ENCODE data around the gene SPRED3. TPM values are rescaled to one million over a fixed set of nuclear protein-coding genes. Genes with fewer than 3 reads are reported as not detected.
"Not testable (repeated sequence)": the region's sequence is repeated elsewhere in the genome, so short reads cannot be mapped to it uniquely, and the experiment has no call there.

The SPRED3 gene
- total RNA-seq, 1 donor from 2014 or later = 8.7 TPM

DNA sequence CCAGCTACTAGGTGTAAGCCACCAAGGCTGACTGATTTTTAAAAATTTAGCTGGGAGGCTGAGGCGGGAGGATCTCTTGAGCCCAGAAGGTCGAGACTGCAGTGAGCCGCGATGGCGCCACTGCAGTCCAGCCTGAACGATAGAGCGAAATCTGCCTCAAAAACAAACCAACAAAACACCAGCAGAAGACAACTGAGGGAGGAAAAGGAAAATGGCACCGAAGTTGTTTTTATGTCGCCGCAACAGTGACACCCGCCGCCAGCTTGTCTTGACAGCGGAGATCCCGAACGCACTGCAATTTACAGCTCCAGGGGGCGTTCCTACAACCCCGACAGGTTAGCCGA, 14.1 kb downstream of the SPRED3 start:
- H3K4me1 Mint-ChIP-seq (ENCODE audit: low read depth, unreplicated experiment) = peaks cover 2% of the 10 kb centered on the region
- no peaks in the 10 kb centered on the region for H3K36me3 Mint-ChIP-seq (ENCODE audit: unreplicated experiment)
- peaks cover 7% of the 10 kb centered on the region for H3K9me3 Mint-ChIP-seq (ENCODE audit: unreplicated experiment)
- H3K27ac Mint-ChIP-seq (ENCODE audit: unreplicated experiment) = no peak overlapping the region
- TF ChIP-seq, protein P1, sequence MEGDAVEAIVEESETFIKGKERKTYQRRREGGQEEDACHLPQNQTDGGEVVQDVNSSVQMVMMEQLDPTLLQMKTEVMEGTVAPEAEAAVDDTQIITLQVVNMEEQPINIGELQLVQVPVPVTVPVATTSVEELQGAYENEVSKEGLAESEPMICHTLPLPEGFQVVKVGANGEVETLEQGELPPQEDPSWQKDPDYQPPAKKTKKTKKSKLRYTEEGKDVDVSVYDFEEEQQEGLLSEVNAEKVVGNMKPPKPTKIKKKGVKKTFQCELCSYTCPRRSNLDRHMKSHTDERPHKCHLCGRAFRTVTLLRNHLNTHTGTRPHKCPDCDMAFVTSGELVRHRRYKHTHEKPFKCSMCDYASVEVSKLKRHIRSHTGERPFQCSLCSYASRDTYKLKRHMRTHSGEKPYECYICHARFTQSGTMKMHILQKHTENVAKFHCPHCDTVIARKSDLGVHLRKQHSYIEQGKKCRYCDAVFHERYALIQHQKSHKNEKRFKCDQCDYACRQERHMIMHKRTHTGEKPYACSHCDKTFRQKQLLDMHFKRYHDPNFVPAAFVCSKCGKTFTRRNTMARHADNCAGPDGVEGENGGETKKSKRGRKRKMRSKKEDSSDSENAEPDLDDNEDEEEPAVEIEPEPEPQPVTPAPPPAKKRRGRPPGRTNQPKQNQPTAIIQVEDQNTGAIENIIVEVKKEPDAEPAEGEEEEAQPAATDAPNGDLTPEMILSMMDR (IDR thresholded peaks at IDR 0.05; ENCODE audit: partially characterized antibody, unreplicated experiment) = no peak
- H3K27me3 Mint-ChIP-seq (ENCODE audit: unreplicated experiment) = peaks cover 11% of the 10 kb centered on the region
- peak overlapping the region; percentile 82 for H3K4me3 Mint-ChIP-seq (ENCODE audit: unreplicated experiment)
- DNase-seq = no peak

DNA sequence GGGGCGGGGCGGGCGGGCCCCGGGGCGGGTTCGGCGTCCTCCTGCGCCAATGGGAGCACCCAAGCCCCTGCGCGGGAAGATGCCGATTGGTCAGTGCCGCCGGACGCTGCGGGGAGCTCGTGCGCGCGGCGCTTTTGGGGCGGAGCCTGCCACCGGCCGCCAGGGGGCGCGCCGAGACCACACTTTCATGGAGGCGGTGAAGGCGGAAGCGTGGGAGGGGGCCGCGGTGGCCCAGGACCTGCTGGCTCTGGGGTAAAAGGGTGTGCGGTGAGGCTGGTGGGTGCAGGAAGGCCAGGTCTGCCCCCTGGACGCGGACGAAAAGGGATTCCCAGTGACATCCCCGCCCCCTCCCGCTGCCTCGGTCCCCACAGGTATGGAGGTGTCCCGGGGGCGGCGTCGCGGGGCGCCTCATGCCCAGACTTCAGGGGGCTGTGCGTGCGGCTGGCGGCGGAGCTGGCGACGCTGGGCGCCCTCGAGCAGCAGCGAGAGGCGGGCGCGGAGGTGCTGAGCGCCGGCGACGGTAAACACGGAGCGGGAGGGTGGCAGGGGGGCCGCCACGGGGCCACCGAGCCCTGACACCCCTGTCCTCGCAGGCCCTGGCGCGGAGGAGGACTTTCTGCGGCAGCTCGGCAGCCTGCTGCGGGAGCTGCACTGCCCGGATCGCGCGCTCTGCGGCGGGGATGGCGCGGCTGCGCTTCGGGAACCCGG, 14.6 kb downstream of the SPRED3 start, which contains the start of gene FAM98C:
TSS of gene FAM98C (plus strand) at position 127 of the 708 bp plus-strand sequence. CDS start at position 188, 61 bp downstream.
- H3K4me1 Mint-ChIP-seq (ENCODE audit: low read depth, unreplicated experiment) = peaks cover 2% of the 10 kb centered on the region
- H3K36me3 Mint-ChIP-seq (ENCODE audit: unreplicated experiment) = no peaks in the 10 kb centered on the region
- peaks cover 11% of the 10 kb centered on the region for H3K27me3 Mint-ChIP-seq (ENCODE audit: unreplicated experiment)
- peak; percentile 97 for DNase-seq
- H3K9me3 Mint-ChIP-seq (ENCODE audit: unreplicated experiment) = peaks cover 7% of the 10 kb centered on the region
- H3K4me3 Mint-ChIP-seq (ENCODE audit: unreplicated experiment) = peak within 1 kb of the TSS; percentile 82
- TF ChIP-seq, protein P1 (IDR thresholded peaks at IDR 0.05; ENCODE audit: partially characterized antibody, unreplicated experiment) = peak; percentile 99
- H3K27ac Mint-ChIP-seq (ENCODE audit: unreplicated experiment) = no peak within 1 kb of the TSS

DNA sequence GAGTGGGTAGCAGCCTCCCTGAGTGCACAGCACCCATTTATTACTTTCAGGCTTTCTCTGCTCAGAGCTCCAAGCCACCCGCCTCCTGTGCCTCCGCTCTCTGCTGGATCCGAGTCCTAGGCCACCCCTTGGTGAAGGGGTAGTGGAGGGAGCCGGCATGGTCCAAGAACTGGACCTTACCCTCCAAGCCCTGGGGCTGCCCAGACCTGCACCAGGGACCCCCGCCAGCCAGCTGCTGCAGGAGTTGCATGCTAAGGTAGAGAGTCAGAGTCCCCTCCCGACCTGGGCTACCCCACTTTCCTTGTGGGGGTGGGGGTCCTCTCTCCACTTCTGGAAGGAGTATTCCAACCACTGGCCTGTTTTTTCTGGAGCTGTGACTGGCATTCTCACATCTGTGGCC, 16.4 kb downstream of the SPRED3 start:
- TF ChIP-seq, protein P1 (IDR thresholded peaks at IDR 0.05; ENCODE audit: partially characterized antibody, unreplicated experiment) = no peak
- no peak overlapping the region for H3K4me3 Mint-ChIP-seq (ENCODE audit: unreplicated experiment)
- H3K36me3 Mint-ChIP-seq (ENCODE audit: unreplicated experiment) = no peaks in the 10 kb centered on the region

DNA sequence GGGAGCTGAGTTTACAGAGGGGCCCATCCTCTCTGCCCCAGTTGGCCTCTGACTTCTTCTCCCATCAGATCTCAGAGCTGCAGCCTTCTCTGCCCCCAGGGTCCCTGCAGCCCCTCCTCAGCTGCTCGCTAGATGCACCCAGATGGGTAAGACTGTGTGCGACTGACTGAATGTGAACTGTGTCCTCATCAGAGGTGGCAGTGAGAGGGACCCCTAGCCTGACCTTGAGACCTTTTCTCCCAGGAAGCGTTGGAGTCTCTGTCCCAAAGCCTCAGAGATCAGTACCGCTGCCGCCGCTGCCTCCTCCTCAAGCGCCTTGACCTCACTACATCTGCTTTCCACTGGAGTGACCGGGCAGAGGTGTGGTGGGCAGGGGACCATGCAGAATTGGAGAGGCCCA, 16.8 kb downstream of the SPRED3 start:
- peaks cover 9% of the 10 kb centered on the region for H3K4me1 Mint-ChIP-seq (ENCODE audit: low read depth, unreplicated experiment)
- TF ChIP-seq, protein P1 (IDR thresholded peaks at IDR 0.05; ENCODE audit: partially characterized antibody, unreplicated experiment) = no peak
- no peak overlapping the region for H3K27ac Mint-ChIP-seq (ENCODE audit: unreplicated experiment)
- no peak overlapping the region for H3K4me3 Mint-ChIP-seq (ENCODE audit: unreplicated experiment)
- peaks cover 15% of the 10 kb centered on the region for H3K27me3 Mint-ChIP-seq (ENCODE audit: unreplicated experiment)
- no peaks in the 10 kb centered on the region for H3K36me3 Mint-ChIP-seq (ENCODE audit: unreplicated experiment)
- peaks cover 6% of the 10 kb centered on the region for H3K9me3 Mint-ChIP-seq (ENCODE audit: unreplicated experiment)
- DNase-seq = no peak

More for the DNA sequence above, 16.4 kb downstream of the SPRED3 start:
- H3K4me1 Mint-ChIP-seq (ENCODE audit: low read depth, unreplicated experiment) = peaks cover 5% of the 10 kb centered on the region
- DNase-seq = no peak
- peaks cover 12% of the 10 kb centered on the region for H3K27me3 Mint-ChIP-seq (ENCODE audit: unreplicated experiment)
- H3K9me3 Mint-ChIP-seq (ENCODE audit: unreplicated experiment) = peaks cover 5% of the 10 kb centered on the region
- no peak overlapping the region for H3K27ac Mint-ChIP-seq (ENCODE audit: unreplicated experiment)

DNA sequence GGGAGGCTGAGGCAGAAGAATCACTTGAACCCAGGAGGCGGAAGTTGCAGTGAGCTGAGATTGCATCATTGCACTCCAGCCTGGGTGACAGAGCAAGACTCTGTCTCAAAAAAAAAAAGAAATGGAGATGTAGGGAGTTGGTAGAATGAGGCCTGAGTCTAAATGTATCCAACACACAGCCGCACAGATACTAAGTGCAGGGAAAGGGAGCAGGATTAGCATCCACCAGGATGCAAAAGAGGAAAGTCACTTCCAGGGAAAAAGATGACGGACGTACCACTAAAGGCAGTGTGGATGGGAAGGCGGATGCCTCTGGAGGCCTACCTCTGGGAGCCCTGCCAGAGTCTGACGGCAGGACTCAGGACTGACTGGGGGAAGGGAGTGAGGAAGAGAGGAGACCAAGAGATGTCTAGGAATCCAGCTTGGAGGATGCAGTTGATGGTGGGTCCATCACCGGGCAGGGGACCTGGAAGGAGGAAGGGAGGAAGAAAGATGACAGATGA, 21.2 kb downstream of the SPRED3 start:
- Mint-ChIP-seq H3K27ac (ENCODE audit: unreplicated experiment) (peak overlapping the region; percentile 89), H3K4me3 (ENCODE audit: unreplicated experiment) (peak overlapping the region; percentile 55)

DNA sequence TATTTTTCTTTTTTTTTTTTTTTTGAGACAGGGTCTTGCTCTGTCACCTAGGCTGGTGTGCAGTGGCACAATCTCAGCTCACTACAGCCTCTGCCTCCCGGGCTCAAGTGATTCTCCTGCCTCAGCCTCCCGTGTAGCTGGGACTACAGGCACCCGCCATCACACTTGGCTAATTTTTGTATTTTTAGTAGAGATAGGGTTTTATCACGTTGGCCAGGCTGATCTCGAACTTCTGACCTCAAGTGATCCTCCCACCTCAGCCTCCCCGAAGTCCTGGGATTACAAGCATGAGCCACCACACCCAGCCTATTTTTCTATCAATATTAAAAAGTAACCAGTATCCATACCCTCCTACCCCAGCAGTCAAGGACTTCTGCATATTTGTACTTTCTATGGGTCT, 21.9 kb downstream of the SPRED3 start:
- not testable (repeated sequence) for DNase-seq; H3K27me3 Mint-ChIP-seq (ENCODE audit: unreplicated experiment); H3K4me3 Mint-ChIP-seq (ENCODE audit: unreplicated experiment); H3K27ac Mint-ChIP-seq (ENCODE audit: unreplicated experiment); H3K9me3 Mint-ChIP-seq (ENCODE audit: unreplicated experiment); H3K36me3 Mint-ChIP-seq (ENCODE audit: unreplicated experiment)
- peaks cover 12% of the 10 kb centered on the region for H3K4me1 Mint-ChIP-seq (ENCODE audit: low read depth, unreplicated experiment)

More for the DNA sequence above, 21.2 kb downstream of the SPRED3 start:
- peaks cover 1% of the 10 kb centered on the region for H3K9me3 Mint-ChIP-seq (ENCODE audit: unreplicated experiment)
- peaks cover 12% of the 10 kb centered on the region for H3K4me1 Mint-ChIP-seq (ENCODE audit: low read depth, unreplicated experiment)
- no peak for DNase-seq
- H3K36me3 Mint-ChIP-seq (ENCODE audit: unreplicated experiment) = no peaks in the 10 kb centered on the region
- peaks cover 12% of the 10 kb centered on the region for H3K27me3 Mint-ChIP-seq (ENCODE audit: unreplicated experiment)
- TF ChIP-seq, protein P1 (IDR thresholded peaks at IDR 0.05; ENCODE audit: partially characterized antibody, unreplicated experiment) = no peak

Data from glutamatergic neuron (in vitro differentiated cells).